ENCODE measurements around the gene ABHD5.
"Not testable (repeated sequence)": the region's sequence is repeated elsewhere in the genome, so short reads cannot be mapped to it uniquely, and the experiment has no call there.

ABHD5 gene

GRCh38 chr3:43690400-43691119, at the start of gene ABHD5:
Gene ABHD5 (plus strand): TSS chr3:43690938. CDS start chr3:43690993, 55 bp downstream.
- peak; percentile 80 to 92 for DNase-seq (ENCODE audit: low read depth in 2 of 2)

GRCh38 chr3:43641306-43642114, 49.2 kb upstream of the ABHD5 start:
- no peak for DNase-seq (ENCODE audit: low read depth in 2 of 2)

GRCh38 chr3:43644443-43644842, 46.3 kb upstream of the ABHD5 start:
- DNase-seq (ENCODE audit: low read depth in 2 of 2) = no peak

- DNase-seq (ENCODE audit: low read depth in 2 of 2) = no peak
These were observed 43.2 kb upstream of the ABHD5 start for GRCh38 chr3:43647331-43648166.

- no peak for DNase-seq (ENCODE audit: low read depth in 2 of 2)
These were observed 41.8 kb upstream of the ABHD5 start for GRCh38 chr3:43648957-43649356.

DNA sequence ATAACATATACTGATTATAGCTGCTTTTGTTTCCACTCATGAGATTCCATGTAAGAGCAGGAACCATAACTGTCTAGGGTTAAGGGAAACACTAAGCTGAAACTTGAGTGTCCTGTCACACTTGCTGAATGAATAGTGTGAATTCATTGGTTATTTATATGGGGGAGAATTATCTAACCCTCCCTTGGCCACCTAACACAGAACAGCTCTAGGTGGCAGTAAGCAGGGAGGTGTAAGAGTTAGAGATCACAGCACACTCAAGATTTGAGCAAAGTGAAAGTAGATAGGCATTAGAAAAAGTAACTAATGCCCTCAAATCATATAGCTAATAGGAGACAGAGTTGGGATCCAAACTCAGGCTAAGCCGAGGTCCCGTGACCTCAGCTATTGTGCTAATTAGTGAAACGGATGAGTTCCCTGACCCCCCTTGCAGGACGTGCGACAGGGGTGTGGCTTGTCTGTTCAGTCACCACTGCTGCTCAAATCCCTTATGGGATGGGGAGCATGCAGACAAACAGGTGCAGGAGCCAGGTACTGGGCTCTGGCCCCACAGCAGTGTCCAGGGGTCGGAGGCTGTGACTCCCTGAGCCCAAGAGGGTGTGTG, 41.3 kb upstream of the ABHD5 start:
- no peak for DNase-seq (ENCODE audit: low read depth in 2 of 2)

GRCh38 chr3:43650345-43650744, 40.4 kb upstream of the ABHD5 start:
- DNase-seq (ENCODE audit: low read depth in 2 of 2) = no peak

DNA sequence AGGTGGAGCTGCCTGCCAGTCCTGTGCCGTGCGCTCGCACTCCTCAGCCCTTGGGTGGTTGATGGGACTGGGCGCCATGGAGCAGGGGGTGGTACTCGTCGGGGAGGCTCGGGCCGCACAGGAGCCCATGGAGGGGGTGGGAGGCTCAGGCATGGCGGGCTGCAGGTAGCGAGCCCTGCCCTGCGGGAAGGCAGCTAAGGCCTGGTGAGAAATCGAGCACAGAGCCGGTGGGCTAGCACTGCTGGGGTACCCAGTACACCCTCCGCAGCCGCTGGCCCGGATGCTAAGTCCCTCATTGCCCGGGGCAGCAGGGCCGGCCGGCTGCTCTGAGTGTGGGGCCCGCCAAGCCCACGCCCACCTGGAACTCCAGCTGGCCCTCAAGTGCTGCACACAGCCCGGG, 34.3 kb upstream of the ABHD5 start:
- not testable (repeated sequence) for DNase-seq (ENCODE audit: low read depth in 2 of 2)

DNA sequence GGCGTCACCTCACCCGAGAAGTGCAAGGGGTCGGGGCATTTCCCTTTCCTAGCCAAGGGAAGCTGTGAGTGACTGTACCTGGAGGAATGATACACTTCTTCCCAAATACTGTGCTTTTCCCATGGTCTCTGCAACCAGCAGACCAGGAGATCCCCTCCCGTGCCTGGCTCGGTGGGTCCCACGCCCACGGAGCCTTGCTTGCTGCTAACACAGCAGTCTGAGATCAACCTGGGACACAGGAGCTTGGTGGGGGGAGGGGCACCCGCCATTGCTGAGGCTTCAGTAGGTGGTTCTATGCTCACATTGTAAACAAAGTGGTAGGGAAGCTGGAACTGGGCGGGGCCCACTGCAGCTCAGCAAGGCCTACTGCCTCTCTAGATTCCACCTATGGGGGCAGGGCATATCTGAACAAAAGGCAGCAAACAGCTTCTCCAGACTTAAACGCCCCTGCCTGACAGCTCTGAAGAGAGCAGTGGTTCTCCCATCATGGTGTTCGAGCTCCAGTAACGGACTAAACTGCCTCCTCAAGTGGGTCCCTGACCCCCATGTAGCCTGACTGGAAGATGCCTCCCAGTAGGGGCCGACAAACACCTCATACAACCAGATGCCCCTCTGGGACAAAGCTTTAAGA, 31.4 kb upstream of the ABHD5 start:
- no peak for DNase-seq (ENCODE audit: low read depth in 2 of 2)

GRCh38 chr3:43661376-43661775, 29.4 kb upstream of the ABHD5 start:
- not testable (repeated sequence) for DNase-seq (ENCODE audit: low read depth in 2 of 2)

DNA sequence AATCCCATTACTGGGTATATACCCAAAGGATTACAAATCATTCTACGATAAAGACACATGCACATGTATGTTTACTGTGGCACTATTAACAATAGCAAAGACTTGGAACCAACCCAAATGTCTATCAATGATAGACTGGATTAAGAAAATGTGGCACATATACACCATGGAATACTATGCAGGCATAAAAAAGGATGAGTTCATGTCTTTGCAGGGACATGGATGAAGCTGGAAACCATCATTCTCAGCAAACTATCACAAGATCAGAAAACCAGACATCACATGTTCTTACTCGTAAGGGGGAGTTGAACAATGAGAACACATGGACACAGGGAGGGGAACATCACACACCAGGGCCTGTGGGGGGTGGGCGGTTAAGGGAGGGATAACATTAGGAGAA, 25.7 kb upstream of the ABHD5 start:
- DNase-seq (ENCODE audit: low read depth in 2 of 2) = not testable (repeated sequence)

DNA sequence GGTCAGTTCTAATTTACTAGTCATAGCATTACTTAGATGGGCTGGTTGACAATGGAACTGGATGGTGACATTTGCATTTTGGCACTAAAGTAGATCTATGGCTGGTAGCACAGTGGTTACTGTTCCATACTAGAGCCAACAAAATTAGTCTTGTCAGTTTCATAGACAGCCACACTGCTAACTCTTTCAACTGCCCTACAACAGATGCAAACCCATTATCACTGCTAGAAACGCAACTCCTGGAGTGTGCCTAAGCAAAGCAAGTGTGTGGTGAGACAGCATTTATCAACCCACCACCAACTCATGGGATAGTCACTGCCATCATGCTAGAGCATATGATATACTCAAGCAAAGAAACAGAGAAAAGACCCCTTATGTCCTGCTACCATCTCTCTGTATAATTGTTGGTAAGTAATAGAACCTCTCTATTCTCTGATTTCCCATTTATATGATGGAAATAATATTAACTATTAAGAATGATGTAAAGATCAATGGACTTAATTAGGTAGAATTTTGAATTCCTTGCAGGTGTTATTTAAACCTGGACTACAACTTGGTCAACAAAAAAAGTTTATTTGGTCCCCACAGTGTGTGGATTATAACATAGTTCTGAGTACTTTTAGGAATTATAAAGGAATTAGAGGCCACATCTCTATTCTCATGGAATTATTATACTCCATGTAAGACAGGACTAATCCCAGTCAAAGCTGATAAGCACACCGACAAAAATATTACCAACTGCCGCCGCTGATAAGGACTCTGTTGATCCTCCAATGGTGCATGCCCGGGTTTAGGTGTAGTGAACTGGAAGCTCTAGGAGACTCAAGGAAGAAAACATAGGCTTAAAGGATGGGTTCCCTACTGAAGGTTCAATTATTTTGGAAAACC, 19.9 kb upstream of the ABHD5 start:
- no peak for DNase-seq (ENCODE audit: low read depth in 2 of 2)

GRCh38 chr3:43674345-43675085, 16.2 kb upstream of the ABHD5 start:
- DNase-seq (ENCODE audit: low read depth in 2 of 2) = no peak

DNA sequence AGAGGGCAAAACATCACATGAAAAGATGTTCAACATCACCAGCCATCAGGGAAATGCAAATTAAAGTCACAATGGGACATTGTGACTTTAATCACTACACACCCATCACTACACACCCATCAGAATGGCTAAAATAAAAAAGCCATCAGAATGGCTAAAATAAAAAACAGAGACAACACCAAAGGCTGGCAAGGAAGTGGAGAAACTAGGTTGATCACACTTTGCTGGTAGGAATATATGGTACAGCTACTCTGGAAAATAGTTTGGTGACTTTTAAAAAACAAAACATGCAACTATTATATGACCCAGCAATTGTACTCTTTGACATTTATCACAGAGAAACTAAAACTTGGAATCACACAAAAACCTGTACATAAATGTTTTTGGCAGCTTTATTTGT, 15.1 kb upstream of the ABHD5 start:
- no peak for DNase-seq (ENCODE audit: low read depth in 2 of 2)

DNA sequence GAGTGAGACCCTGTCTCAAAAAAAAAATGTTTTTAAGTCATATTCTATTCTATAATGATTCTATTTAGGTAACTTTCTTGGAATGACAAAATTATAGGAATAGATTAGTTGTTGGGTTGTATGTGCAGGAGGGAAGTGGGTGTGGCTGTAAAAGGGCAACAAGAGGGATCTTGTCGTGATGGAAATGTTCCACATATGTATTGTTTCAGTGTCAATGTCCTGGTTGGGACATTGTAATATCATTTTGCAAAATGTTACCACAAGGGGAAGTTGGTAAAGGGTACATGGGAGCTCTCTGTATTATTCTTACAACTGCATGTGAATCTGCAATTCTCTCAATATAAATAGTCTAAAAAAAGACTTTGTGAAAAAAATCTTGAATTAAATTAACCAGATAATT, 14.3 kb upstream of the ABHD5 start:
- DNase-seq (ENCODE audit: low read depth in 2 of 2) = no peak

- DNase-seq (ENCODE audit: low read depth in 2 of 2) = not testable (repeated sequence)
These were observed 12.4 kb upstream of the ABHD5 start for GRCh38 chr3:43678375-43678774.

GRCh38 chr3:43678887-43679449, 11.8 kb upstream of the ABHD5 start:
- DNase-seq (ENCODE audit: low read depth in 2 of 2) = not testable (repeated sequence)

GRCh38 chr3:43680857-43681256, 9.9 kb upstream of the ABHD5 start:
- DNase-seq (ENCODE audit: low read depth in 2 of 2) = not testable (repeated sequence)

DNA sequence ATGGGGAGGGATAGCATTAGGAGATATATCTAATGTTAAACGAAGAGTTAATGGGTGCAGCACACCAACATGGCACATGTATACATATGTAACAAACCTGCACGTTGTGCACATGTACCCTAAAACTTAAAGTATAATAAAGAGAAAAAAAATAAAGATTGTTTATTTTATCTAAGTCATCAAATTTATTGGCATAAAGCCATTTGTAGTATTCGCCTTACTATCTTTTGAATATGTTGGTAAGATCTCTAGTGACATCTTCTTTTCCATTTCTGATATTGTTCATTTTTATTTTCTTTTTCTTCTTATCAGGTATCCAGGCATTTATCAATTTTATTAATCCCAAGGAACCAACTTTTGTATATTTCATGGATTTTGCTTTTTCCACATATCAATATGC, 5.8 kb upstream of the ABHD5 start:
- no peak for DNase-seq (ENCODE audit: low read depth in 2 of 2)
